Astrocyte of the spinal cord (primary cell): ENCODE data around the gene INSRR.

Source experiments
- DNase-seq: peaks from one replicate; pipeline ENCODE4 v3.0.0; 2011; ENCODE audit warnings: low read depth, low spot score
- H3K4me3 ChIP-seq: 2 replicates; pipeline ENCODE4 v1.5.1; 2011; ENCODE audit warnings: low read depth, mild to moderate bottlenecking, low read length, moderate library complexity
- in situ Hi-C: cut with HindIII; loops from 2 replicates; pipeline ENCODE4 v1.10.0; 2017; ENCODE audit warnings: low sequenced_read_pairs
- TF ChIP-seq, protein P1 (sequence below): IDR thresholded peaks from 2 replicates; pipeline ENCODE4 v1.5.1; 2012; ENCODE audit warnings: low read depth, mild to moderate bottlenecking, low read length, inconsistent platforms

Gene INSRR

DNA sequence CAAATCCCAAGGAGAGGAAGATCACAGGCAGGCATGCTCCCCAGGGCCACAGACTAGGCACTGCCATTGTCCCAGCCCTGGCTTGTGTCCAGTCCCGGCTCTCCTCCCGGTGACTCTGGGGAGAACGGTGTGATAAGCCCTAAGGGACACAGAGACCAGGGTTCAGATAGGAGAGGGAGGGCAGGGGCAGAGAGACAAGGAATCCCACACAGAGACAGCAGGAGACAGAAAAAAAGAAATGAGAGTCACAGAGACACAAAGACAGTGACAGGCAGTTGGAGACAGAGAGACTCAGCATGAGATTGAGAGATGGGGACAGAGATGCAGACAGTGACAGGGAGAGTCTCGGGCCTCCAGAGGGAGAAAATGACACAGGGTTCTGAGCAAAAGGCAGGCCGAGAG is 361 bp downstream of the INSRR start:
- no peak overlapping the region for H3K4me3 ChIP-seq
- TF ChIP-seq, protein P1, sequence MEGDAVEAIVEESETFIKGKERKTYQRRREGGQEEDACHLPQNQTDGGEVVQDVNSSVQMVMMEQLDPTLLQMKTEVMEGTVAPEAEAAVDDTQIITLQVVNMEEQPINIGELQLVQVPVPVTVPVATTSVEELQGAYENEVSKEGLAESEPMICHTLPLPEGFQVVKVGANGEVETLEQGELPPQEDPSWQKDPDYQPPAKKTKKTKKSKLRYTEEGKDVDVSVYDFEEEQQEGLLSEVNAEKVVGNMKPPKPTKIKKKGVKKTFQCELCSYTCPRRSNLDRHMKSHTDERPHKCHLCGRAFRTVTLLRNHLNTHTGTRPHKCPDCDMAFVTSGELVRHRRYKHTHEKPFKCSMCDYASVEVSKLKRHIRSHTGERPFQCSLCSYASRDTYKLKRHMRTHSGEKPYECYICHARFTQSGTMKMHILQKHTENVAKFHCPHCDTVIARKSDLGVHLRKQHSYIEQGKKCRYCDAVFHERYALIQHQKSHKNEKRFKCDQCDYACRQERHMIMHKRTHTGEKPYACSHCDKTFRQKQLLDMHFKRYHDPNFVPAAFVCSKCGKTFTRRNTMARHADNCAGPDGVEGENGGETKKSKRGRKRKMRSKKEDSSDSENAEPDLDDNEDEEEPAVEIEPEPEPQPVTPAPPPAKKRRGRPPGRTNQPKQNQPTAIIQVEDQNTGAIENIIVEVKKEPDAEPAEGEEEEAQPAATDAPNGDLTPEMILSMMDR, result no peak
- in situ Hi-C loops, result no loop called here
- no peak for DNase-seq

DNA sequence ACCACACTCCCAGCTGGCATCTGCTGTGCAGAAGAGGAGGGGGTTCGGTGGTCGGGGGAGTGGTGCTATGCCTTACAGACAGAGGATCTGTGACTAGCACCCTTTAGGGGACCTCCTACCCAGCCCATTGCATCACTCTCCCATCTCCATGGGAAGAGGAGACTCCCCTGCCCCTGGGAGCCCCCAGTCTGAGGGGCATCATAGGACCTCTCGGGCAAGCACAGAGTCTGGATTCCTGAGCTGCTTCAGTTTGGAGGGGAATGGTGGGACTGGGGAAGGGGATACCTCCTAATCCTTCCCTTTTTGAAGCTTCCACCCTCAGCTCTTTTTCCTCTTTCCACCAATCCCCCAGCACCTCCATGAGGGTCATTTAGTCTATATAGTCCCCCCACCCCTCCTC is 1.4 kb downstream of the INSRR start:
- H3K4me3 ChIP-seq, result no peak overlapping the region
- in situ Hi-C loops, result no loop called here
- TF ChIP-seq, protein P1, result no peak
- no peak for DNase-seq

DNA sequence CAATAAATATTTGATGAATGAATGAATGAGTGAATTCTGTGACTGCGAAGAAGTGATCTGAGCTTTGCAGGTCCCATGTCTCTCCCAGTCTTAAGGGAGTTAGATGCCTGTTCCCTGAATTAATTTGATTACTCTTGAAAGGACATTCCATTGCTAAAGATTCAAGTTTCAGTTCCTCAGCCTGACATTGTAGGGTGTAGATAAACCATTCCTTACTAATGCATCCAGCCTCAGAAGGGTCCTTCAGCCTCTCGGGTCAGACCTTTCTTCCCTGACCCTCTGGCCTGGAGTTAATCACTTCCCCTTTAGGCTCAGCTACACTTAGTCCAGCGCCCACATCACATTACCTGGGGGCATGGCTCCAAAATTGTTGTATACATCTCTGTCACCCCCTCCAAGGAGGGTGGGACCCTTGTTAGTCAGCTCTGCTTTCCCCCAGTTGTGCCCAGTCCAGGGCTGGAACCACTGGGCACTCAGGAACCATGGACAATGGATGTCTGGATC is 2.6 kb downstream of the INSRR start:
- no peak overlapping the region for H3K4me3 ChIP-seq
- DNase-seq, result no peak
- TF ChIP-seq, protein P1, result no peak
- in situ Hi-C loops, result no loop called here

- in situ Hi-C loops, result no loop called here
These were observed 4.3 kb downstream of the INSRR start for GRCh38 chr1:156854634-156855033.

GRCh38 chr1:156853761-156854160 is 5.2 kb downstream of the INSRR start:
- no peak overlapping the region for H3K4me3 ChIP-seq
- in situ Hi-C loops, result no loop called here
- TF ChIP-seq, protein P1, result no peak
- no peak for DNase-seq

More at GRCh38 chr1:156854634-156855033, 4.3 kb downstream of the INSRR start:
- TF ChIP-seq, protein P1, result no peak
- no peak overlapping the region for H3K4me3 ChIP-seq
- no peak for DNase-seq

DNA sequence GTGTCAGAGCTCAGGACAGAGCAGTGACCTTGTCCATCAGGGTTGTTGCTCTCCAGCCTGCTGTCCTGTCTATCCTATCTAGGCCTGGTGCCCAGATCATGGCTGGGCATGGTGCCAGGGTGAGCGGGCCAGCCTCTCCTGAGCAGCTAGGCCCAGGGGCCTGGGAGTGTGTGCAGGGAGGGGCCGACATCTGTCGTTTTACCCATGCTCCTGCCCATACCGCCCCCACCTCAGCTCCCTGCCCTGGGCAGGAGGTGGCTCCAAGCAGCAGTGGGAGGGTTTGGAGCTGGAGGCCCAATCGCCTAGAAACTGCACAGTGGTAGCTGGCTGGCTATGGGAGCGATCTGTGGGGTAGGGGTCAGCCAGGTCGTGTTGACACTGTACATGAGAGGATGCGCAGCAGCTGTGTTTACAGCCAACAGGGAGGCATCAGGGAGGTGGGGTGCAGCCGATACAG is 6.5 kb downstream of the INSRR start:
- DNase-seq, result peak; percentile 32
- TF ChIP-seq, protein P1, result no peak
- in situ Hi-C loops, result no loop called here
- H3K4me3 ChIP-seq, result no peak overlapping the region
